Spleen (tissue), 7 donors: ENCODE results near the gene SLC2A11.

ENCODE experiments used
- POLR2A ChIP-seq, 3 donors: fragments of 450-650 bp; IDR thresholded peaks; one replicate each; pipeline ENCODE4 v1.5.1; 2017; ENCODE audit warnings: antibody characterized with exemption in 3 of 3, mild to moderate bottlenecking in 1 of 3
- POLR2AphosphoS5 ChIP-seq, 3 donors: sonication (generic); formaldehyde crosslinking; IDR thresholded peaks; one replicate each; pipeline ENCODE4 v1.5.1; 2017; ENCODE audit warnings: antibody characterized with exemption in 3 of 3
- TF ChIP-seq, protein P1 (sequence below), 11 experiments: fragments of 200-600 bp in 7 of 11; fragments of 450-650 bp in 4 of 11; sonication (generic) in 4 of 11; IDR thresholded peaks in 8 of 11; conservative IDR thresholded peaks in 3 of 11; 1 replicate in 7 of 11; 2 replicates in 4 of 11; pipeline versions ENCODE4 v1.4.0 to v1.8.0; 2016 to 2021; ENCODE audit warnings: antibody characterized with exemption in 11 of 11, inconsistent platforms in 4 of 11, mild to moderate bottlenecking in 1 of 11
- donor health status: DM: no; HTN: no; CAD: no; lungs with moderate emphysema.
- donor health status: DM: no; HTN: no; CAD: no.
- donor health status: DM: no; HTN: no; CAD: no.

DNA sequence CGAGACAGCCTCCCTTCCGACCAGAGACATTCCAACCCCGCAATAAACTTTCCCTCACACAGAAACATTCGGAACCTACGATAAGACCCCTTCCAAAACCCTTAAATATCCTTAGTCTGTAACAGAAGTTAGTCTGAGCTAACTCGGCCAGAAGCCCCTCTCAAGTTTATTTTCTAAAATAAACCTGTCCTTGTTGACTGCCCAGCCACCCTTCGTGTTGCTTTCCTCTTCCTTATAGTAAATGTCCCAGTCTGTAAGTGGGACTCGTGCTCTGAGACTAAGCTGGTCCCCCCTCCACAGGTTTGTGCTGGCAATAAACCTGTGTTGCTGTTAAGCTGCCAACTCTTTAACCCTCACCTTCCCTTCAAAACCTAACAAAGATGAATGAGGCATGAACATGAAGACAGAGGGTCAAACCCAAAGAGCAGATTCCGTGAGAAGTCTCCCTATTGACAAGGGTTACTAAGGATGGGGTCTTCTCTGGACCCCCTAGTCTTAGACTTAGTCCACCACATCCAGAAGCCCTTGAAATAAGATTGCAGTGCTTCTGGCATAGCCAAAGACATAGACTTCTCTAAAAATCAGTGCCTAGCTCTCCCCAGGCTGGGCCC, 54.7 kb downstream of the SLC2A11 start:
- TF ChIP-seq, protein P1, sequence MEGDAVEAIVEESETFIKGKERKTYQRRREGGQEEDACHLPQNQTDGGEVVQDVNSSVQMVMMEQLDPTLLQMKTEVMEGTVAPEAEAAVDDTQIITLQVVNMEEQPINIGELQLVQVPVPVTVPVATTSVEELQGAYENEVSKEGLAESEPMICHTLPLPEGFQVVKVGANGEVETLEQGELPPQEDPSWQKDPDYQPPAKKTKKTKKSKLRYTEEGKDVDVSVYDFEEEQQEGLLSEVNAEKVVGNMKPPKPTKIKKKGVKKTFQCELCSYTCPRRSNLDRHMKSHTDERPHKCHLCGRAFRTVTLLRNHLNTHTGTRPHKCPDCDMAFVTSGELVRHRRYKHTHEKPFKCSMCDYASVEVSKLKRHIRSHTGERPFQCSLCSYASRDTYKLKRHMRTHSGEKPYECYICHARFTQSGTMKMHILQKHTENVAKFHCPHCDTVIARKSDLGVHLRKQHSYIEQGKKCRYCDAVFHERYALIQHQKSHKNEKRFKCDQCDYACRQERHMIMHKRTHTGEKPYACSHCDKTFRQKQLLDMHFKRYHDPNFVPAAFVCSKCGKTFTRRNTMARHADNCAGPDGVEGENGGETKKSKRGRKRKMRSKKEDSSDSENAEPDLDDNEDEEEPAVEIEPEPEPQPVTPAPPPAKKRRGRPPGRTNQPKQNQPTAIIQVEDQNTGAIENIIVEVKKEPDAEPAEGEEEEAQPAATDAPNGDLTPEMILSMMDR (IDR thresholded peaks at IDR 0.05 in 8 of 11, conservative IDR thresholded peaks at IDR 0.05 in 3 of 11), result no peak
- TF ChIP-seq POLR2AphosphoS5 (IDR thresholded peaks at IDR 0.05), result no peak
- TF ChIP-seq POLR2A (IDR thresholded peaks at IDR 0.05), result no peak
